ENCODE data around the gene TOX4.

DNA sequence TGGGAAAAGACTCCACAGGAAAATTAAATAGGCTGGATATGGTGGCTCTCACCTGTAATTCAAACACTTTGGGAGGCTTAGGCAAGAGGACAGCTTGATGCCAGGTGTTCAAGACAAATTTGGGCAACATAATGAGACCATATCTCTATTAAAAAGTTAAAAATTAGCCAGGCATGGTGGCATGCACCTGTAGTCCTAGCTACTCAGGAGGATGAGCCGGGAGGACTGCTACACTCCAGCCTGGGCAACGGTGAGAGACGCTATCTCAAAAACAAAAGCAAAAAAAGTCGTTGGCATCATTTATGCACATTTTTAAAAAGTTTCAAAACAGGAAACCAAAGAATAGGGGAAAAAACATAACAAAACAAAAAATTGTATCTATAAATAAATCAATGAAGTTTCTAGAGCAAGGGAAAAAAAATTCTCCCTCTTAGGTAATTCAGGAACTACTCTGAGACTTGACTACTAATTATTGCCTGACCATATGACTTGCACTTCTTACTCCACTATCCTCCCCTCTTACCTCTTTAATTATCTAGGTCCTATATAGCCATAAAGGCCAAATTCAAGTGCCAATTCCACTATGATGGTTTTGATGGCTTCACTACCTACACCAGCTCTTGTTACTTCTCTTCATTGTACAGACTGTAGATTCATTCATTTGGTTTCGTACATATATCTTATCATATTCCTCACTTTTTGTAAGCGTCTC, 32.6 kb downstream of the TOX4 start:
- TF ChIP-seq YY1 (IDR thresholded peaks at IDR 0.05; ENCODE audit: insufficient read depth, insufficient read length) (no peak), ZNF274 (IDR thresholded peaks at IDR 0.05; ENCODE audit: low read depth, low read length) (no peak), SUZ12 (IDR thresholded peaks at IDR 0.05; ENCODE audit: extremely low read depth, insufficient read depth, insufficient read length) (no peak)
